GM19035 (cell line): ENCODE data around the gene SPDYE6.
"Not testable (repeated sequence)": the region's sequence is repeated elsewhere in the genome, so short reads cannot be mapped to it uniquely, and the experiment has no call there.

Source experiments
- ATAC-seq: cut with Tn5 transposase; IDR thresholded peaks from one replicate; pipeline ENCODE4 v1.9.1; 2021; ENCODE audit not compliant: unreplicated experiment

Gene SPDYE6

GRCh38 chr7:102356344-102356743 is at the start of gene SPDYE6:
TSS of gene SPDYE6 (minus strand) at chr7:102356444. CDS start at chr7:102356023, 421 bp downstream.
- not testable (repeated sequence) for ATAC-seq

- not testable (repeated sequence) for ATAC-seq
Observed at GRCh38 chr7:102404862-102405188, 48.6 kb upstream of the SPDYE6 start.

- peak; percentile 83 for ATAC-seq
Observed at GRCh38 chr7:102404005-102404861, 48.0 kb upstream of the SPDYE6 start.

GRCh38 chr7:102403563-102403962 is 47.3 kb upstream of the SPDYE6 start:
- no peak for ATAC-seq

GRCh38 chr7:102400360-102400759 is 44.1 kb upstream of the SPDYE6 start:
- no peak for ATAC-seq

GRCh38 chr7:102398543-102398942 is 42.3 kb upstream of the SPDYE6 start:
- ATAC-seq: no peak

GRCh38 chr7:102396710-102397019 is 40.4 kb upstream of the SPDYE6 start:
- no peak for ATAC-seq

GRCh38 chr7:102395873-102396709 is 39.8 kb upstream of the SPDYE6 start, which contains the start of gene PRKRIP1:
TSS of gene PRKRIP1 (plus strand) at chr7:102396363. CDS start at chr7:102396412, 49 bp downstream.
- peak; percentile 97 for ATAC-seq

- peak; percentile 0 for ATAC-seq
Observed at GRCh38 chr7:102395592-102395872, 39.3 kb upstream of the SPDYE6 start.

- no peak for ATAC-seq
Observed at GRCh38 chr7:102393467-102393866, 37.2 kb upstream of the SPDYE6 start.

- ATAC-seq: no peak
Observed at GRCh38 chr7:102392330-102392729, 36.1 kb upstream of the SPDYE6 start.

- ATAC-seq: no peak
Observed at GRCh38 chr7:102390697-102391484, 34.6 kb upstream of the SPDYE6 start.

- peak; percentile 75 for ATAC-seq
Observed at GRCh38 chr7:102389810-102390209, 33.6 kb upstream of the SPDYE6 start.

GRCh38 chr7:102387064-102387463 is 30.8 kb upstream of the SPDYE6 start:
- no peak for ATAC-seq

GRCh38 chr7:102381696-102382425 is 25.6 kb upstream of the SPDYE6 start:
- ATAC-seq: not testable (repeated sequence)

GRCh38 chr7:102380837-102381236 is 24.6 kb upstream of the SPDYE6 start:
- not testable (repeated sequence) for ATAC-seq

GRCh38 chr7:102376964-102377466 is 20.8 kb upstream of the SPDYE6 start:
- ATAC-seq: no peak

GRCh38 chr7:102372796-102373195 is 16.6 kb upstream of the SPDYE6 start:
- not testable (repeated sequence) for ATAC-seq

GRCh38 chr7:102370038-102370437 is 13.8 kb upstream of the SPDYE6 start:
- not testable (repeated sequence) for ATAC-seq

GRCh38 chr7:102365390-102365789 is 9.1 kb upstream of the SPDYE6 start:
- not testable (repeated sequence) for ATAC-seq
